ENCODE results near the gene SLC39A11.

- TF ChIP-seq CTCF (IDR thresholded peaks at IDR 0.05) (no peak), POLR2A (IDR thresholded peaks at IDR 0.05) (no peak), EP300 (IDR thresholded peaks at IDR 0.05) (no peak), POLR2AphosphoS5 (IDR thresholded peaks at IDR 0.05) (no peak)
These were observed 46.8 kb upstream of the SLC39A11 start for GRCh38 chr17:73139296-73139695.

All from upper lobe of left lung (tissue), 4 donors.